Measurements from ENCODE around the gene ENTREP3.

The ENTREP3 gene

GRCh38 chr1:155277902-155278688 is 22.8 kb upstream of the ENTREP3 start:
- peak overlapping the region; percentile 56 for H3K4me3 ChIP-seq (ENCODE audit: low read depth, low read length)
- no peak for DNase-seq (ENCODE audit: low read depth)
- TF ChIP-seq CTCF (IDR thresholded peaks at IDR 0.05; ENCODE audit: control insufficient read depth, extremely low read depth, insufficient read depth): peak; percentile 47

GRCh38 chr1:155277070-155277901 is 22.0 kb upstream of the ENTREP3 start, which contains the start of gene HCN3:
TSS of gene HCN3 (plus strand) at chr1:155277463. CDS start at chr1:155277591, 128 bp downstream.
- peak; percentile 77 for DNase-seq (ENCODE audit: low read depth)
- peak; percentile 73 for TF ChIP-seq CTCF (IDR thresholded peaks at IDR 0.05; ENCODE audit: control insufficient read depth, extremely low read depth, insufficient read depth)
- peak within 1 kb of the TSS; percentile 56 for H3K4me3 ChIP-seq (ENCODE audit: low read depth, low read length)

GRCh38 chr1:155273343-155274245 is 18.3 kb upstream of the ENTREP3 start, which contains the start of gene CLK2:
TSS of gene CLK2 (minus strand) at chr1:155273504. CDS start at chr1:155270977, 2,527 bp downstream.
- no peak for TF ChIP-seq CTCF (IDR thresholded peaks at IDR 0.05; ENCODE audit: control insufficient read depth, extremely low read depth, insufficient read depth)
- DNase-seq (ENCODE audit: low read depth): peak; percentile 81

GRCh38 chr1:155272466-155273342 is 17.4 kb upstream of the ENTREP3 start:
- H3K4me3 ChIP-seq (ENCODE audit: low read depth, low read length): peak overlapping the region; percentile 64
- no peak for DNase-seq (ENCODE audit: low read depth)
- TF ChIP-seq CTCF (IDR thresholded peaks at IDR 0.05; ENCODE audit: control insufficient read depth, extremely low read depth, insufficient read depth): no peak

More at GRCh38 chr1:155273343-155274245, 18.3 kb upstream of the ENTREP3 start, which contains the start of gene CLK2:
- peak within 1 kb of the TSS; percentile 64 for H3K4me3 ChIP-seq (ENCODE audit: low read depth, low read length)

GRCh38 chr1:155269381-155269780 is 14.1 kb upstream of the ENTREP3 start:
- DNase-seq (ENCODE audit: low read depth): no peak
- no peak overlapping the region for H3K4me3 ChIP-seq (ENCODE audit: low read depth, low read length)
- TF ChIP-seq CTCF (IDR thresholded peaks at IDR 0.05; ENCODE audit: control insufficient read depth, extremely low read depth, insufficient read depth): no peak

Data from LNCaP clone FGC (cell line).